Transverse colon (tissue), 3 donors: Measurements from ENCODE around the gene FBXO21.
"Not testable (repeated sequence)": the region's sequence is repeated elsewhere in the genome, so short reads cannot be mapped to it uniquely, and the experiment has no call there.

Source experiments
- CTCF ChIP-seq, 5 experiments: fragments of 200-600 bp in 3 of 5; fragments of 450-650 bp in 2 of 5; sonication (generic) in 3 of 5; IDR thresholded peaks; 1 replicate in 2 of 5; 2 replicates in 3 of 5; pipeline ENCODE4 v1.5.1; 2016 to 2017; ENCODE audit warnings: antibody characterized with exemption in 5 of 5, inconsistent platforms in 3 of 5, mild to moderate bottlenecking in 2 of 5, moderate library complexity in 1 of 5
- EP300 ChIP-seq: sonication (generic); formaldehyde crosslinking; IDR thresholded peaks from one replicate; pipeline ENCODE4 v1.6.1; 2017; ENCODE audit warnings: antibody characterized with exemption, low read depth
- POLR2A ChIP-seq: fragments of 450-650 bp; IDR thresholded peaks from one replicate; pipeline ENCODE4 v1.6.1; 2016; ENCODE audit warnings: antibody characterized with exemption, mild to moderate bottlenecking, moderate library complexity

GRCh38 chr12:117095191-117095590 is 95.1 kb downstream of the FBXO21 start:
- TF ChIP-seq POLR2A; CTCF (IDR thresholded peaks at IDR 0.05); EP300: not testable (repeated sequence)
